Measurements from ENCODE around the gene GPSM1. TPM values are rescaled to one million over a fixed set of nuclear protein-coding genes. Genes with fewer than 3 reads are reported as not detected.
A peak's percentile ranks its signal among the peaks of the same experiment; 100 is the strongest.

GPSM1 gene
- total RNA-seq, 1 donor from 2014 or later = 35.4 TPM

- no peaks in the 10 kb centered on the region for H3K9me3 ChIP-seq
- no peaks in the 10 kb centered on the region for H3K27me3 ChIP-seq
- TF ChIP-seq POLR2A (IDR thresholded peaks at IDR 0.05) (no peak), POLR2AphosphoS5 (IDR thresholded peaks at IDR 0.05; ENCODE audit: insufficient read depth in 1 of 2, low read depth in 1 of 2) (no peak), CTCF (IDR thresholded peaks at IDR 0.05) (peak; percentile 35 to 41 (median 36))
- DNase-seq (ENCODE audit: extremely low spot score in 2 of 2) = no peak
- intact Hi-C loops (cut with DNase I) = no loop called here
- H3K36me3 ChIP-seq = peaks cover 0 to 7% of the 10 kb centered on the region in 2 donors
- no peak overlapping the region for H3K4me3 ChIP-seq
- H3K4me1 ChIP-seq = peaks cover 14% of the 10 kb centered on the region
- H3K27ac ChIP-seq = no peak overlapping the region
Measured at GRCh38 chr9:136339173-136339957, 12.0 kb downstream of the GPSM1 start.

- H3K27ac ChIP-seq = no peak overlapping the region
- intact Hi-C loops (cut with DNase I) = no loop called here
- no peak overlapping the region for H3K4me3 ChIP-seq
- no peaks in the 10 kb centered on the region for H3K27me3 ChIP-seq
- H3K4me1 ChIP-seq = peaks cover 20% of the 10 kb centered on the region
- H3K9me3 ChIP-seq = no peaks in the 10 kb centered on the region
- TF ChIP-seq POLR2AphosphoS5 (IDR thresholded peaks at IDR 0.05; ENCODE audit: insufficient read depth in 1 of 2, low read depth in 1 of 2) = no peak
- no peak for TF ChIP-seq POLR2A (IDR thresholded peaks at IDR 0.05)
- TF ChIP-seq CTCF (IDR thresholded peaks at IDR 0.05) = no peak
- H3K36me3 ChIP-seq = peaks cover 0 to 7% of the 10 kb centered on the region in 2 donors
- DNase-seq (ENCODE audit: extremely low spot score in 2 of 2) = no peak
Measured at GRCh38 chr9:136339958-136340310, 12.6 kb downstream of the GPSM1 start.

GRCh38 chr9:136340356-136341041, 13.2 kb downstream of the GPSM1 start:
- Histone ChIP-seq H3K27ac (no peak overlapping the region), H3K9me3 (no peaks in the 10 kb centered on the region), H3K4me1 (peaks cover 25% of the 10 kb centered on the region), H3K4me3 (no peak overlapping the region), H3K36me3 (peaks cover 0 to 7% of the 10 kb centered on the region in 2 donors), H3K27me3 (no peaks in the 10 kb centered on the region)
- TF ChIP-seq POLR2A (IDR thresholded peaks at IDR 0.05) = no peak
- no peak for TF ChIP-seq CTCF (IDR thresholded peaks at IDR 0.05)
- TF ChIP-seq POLR2AphosphoS5 (IDR thresholded peaks at IDR 0.05; ENCODE audit: insufficient read depth in 1 of 2, low read depth in 1 of 2) = no peak
- intact Hi-C loops (cut with DNase I) = no loop called here
- DNase-seq (ENCODE audit: extremely low spot score in 2 of 2) = no peak

- Histone ChIP-seq H3K27ac (no peak overlapping the region), H3K36me3 (peaks cover 0 to 7% of the 10 kb centered on the region in 2 donors), H3K9me3 (no peaks in the 10 kb centered on the region), H3K4me1 (peaks cover 32% of the 10 kb centered on the region), H3K27me3 (no peaks in the 10 kb centered on the region), H3K4me3 (no peak overlapping the region)
- intact Hi-C loops (cut with DNase I) = no loop called here
- no peak for DNase-seq (ENCODE audit: extremely low spot score in 2 of 2)
- TF ChIP-seq POLR2A (IDR thresholded peaks at IDR 0.05) = no peak
- no peak for TF ChIP-seq CTCF (IDR thresholded peaks at IDR 0.05)
- no peak for TF ChIP-seq POLR2AphosphoS5 (IDR thresholded peaks at IDR 0.05; ENCODE audit: insufficient read depth in 1 of 2, low read depth in 1 of 2)
Measured at GRCh38 chr9:136341042-136341655, 13.8 kb downstream of the GPSM1 start.
